ENCODE data around the gene ELMO1. TPM values are rescaled to one million over a fixed set of nuclear protein-coding genes. Genes with fewer than 3 reads are reported as not detected.

Gene ELMO1
- total and polyA plus RNA-seq, 2 of the 13 experiments (the other 11 are each of a cell fraction or from before 2014, with no cell fraction given) = 0.11 to 0.17 TPM

GRCh38 chr7:36994456-36995112, 454.1 kb downstream of the ELMO1 start (continued):
- TF ChIP-seq NFIC (IDR thresholded peaks at IDR 0.05; ENCODE audit: low read length) = no peak
- TF ChIP-seq SIN3A (IDR thresholded peaks at IDR 0.05; ENCODE audit: borderline replicate concordance, low read depth, low read length) = no peak
- no peak for TF ChIP-seq ZNF75D (CRISPR knock-in tag; IDR thresholded peaks at IDR 0.05; ENCODE audit: borderline replicate concordance)
- no peak for TF ChIP-seq ZBTB7A (CRISPR knock-in tag; IDR thresholded peaks at IDR 0.05)
- no peak for TF ChIP-seq THRA (CRISPR knock-in tag; IDR thresholded peaks at IDR 0.05; ENCODE audit: borderline replicate concordance)
- no peak for TF ChIP-seq ATAD3A (CRISPR knock-in tag; IDR thresholded peaks at IDR 0.05)
- no peak for TF ChIP-seq MED8 (CRISPR knock-in tag; IDR thresholded peaks at IDR 0.05; ENCODE audit: insufficient replicate concordance)
- TF ChIP-seq ZFP90 (CRISPR knock-in tag; IDR thresholded peaks at IDR 0.05; ENCODE audit: borderline replicate concordance) = no peak
- TF ChIP-seq ZNF780A (CRISPR knock-in tag; IDR thresholded peaks at IDR 0.05) = no peak
- no peak for TF ChIP-seq TFE3 (CRISPR knock-in tag; IDR thresholded peaks at IDR 0.05)
- TF ChIP-seq MTA1 (CRISPR knock-in tag; IDR thresholded peaks at IDR 0.05; ENCODE audit: borderline replicate concordance) = no peak
- no peak for TF ChIP-seq POLR2A (IDR thresholded peaks at IDR 0.05; ENCODE audit: insufficient read depth in 1 of 2, low read depth in 2 of 2, low read length in 2 of 2)
- TF ChIP-seq ZNF468 (CRISPR knock-in tag; IDR thresholded peaks at IDR 0.05) = no peak
- TF ChIP-seq ZNF44 (CRISPR knock-in tag; IDR thresholded peaks at IDR 0.05) = no peak

All from HepG2 (cell line).